Neural cell (in vitro differentiated cells): ENCODE data around the gene DYNC1LI2.

Experiments used
- CTCF ChIP-seq: fragments of 450-650 bp; IDR thresholded peaks from 2 replicates; pipeline ENCODE4 v1.5.1; 2014; ENCODE audit warnings: antibody characterized with exemption, mild to moderate bottlenecking, moderate library complexity; ENCODE audit not compliant: poor library complexity, severe bottlenecking
- EZH2 ChIP-seq: fragments of 200-600, 300-800 bp; shearing (Covaris generic), sonication (generic); IDR thresholded peaks from 2 replicates; pipeline ENCODE4 v1.6.1; 2014; ENCODE audit warnings: antibody characterized with exemption, low read length, borderline replicate concordance, mild to moderate bottlenecking; ENCODE audit not compliant: insufficient read depth, poor library complexity, severe bottlenecking
- POLR2AphosphoS5 ChIP-seq: IDR thresholded peaks from 2 replicates; pipeline ENCODE4 v1.6.1; 2012
- RAD21 ChIP-seq: fragments of 450-650 bp; conservative IDR thresholded peaks from 2 replicates; pipeline ENCODE4 v1.6.1; 2014; ENCODE audit warnings: antibody characterized with exemption, mild to moderate bottlenecking, moderate library complexity

- TF ChIP-seq POLR2AphosphoS5 (no peak), CTCF (no peak), RAD21 (no peak), EZH2 (no peak)
Observed at GRCh38 chr16:66741169-66741900, 10.1 kb downstream of the DYNC1LI2 start.
